Astrocyte (in vitro differentiated cells and primary cell): Measurements from ENCODE around the gene ACTRT2. TPM values are rescaled to one million over a fixed set of nuclear protein-coding genes. Genes with fewer than 3 reads are reported as not detected.

Experiments used
- DNase-seq: peaks from one replicate; pipeline ENCODE4 v3.0.0-alpha.2; 2010; ENCODE audit warnings: low read depth
- FAIRE-seq: peaks from 2 replicates; lab custom pipeline; 2011; peaks lifted over from hg19 to GRCh38; lab: Jason Lieb, UNC
- H2AFZ ChIP-seq: 2 replicates; pipeline ENCODE4 v1.6.0; 2012; ENCODE audit warnings: low read depth, low read length, inconsistent platforms
- H3K27ac ChIP-seq: 2 replicates; pipeline ENCODE4 v1.5.1; 2011; ENCODE audit warnings: low read depth, low read length, inconsistent platforms
- H3K27me3 ChIP-seq: 2 replicates; pipeline ENCODE4 v1.6.0; 2011; ENCODE audit warnings: low read length, inconsistent platforms; ENCODE audit not compliant: insufficient read depth
- H3K36me3 ChIP-seq: 2 replicates; pipeline ENCODE4 v1.5.1; 2011; ENCODE audit warnings: low read length, inconsistent platforms; ENCODE audit not compliant: insufficient read depth
- H3K4me1 ChIP-seq: 2 replicates; pipeline ENCODE4 v1.5.1; 2011; ENCODE audit warnings: low read length, inconsistent platforms; ENCODE audit not compliant: insufficient read depth
- H3K4me2 ChIP-seq: 2 replicates; pipeline ENCODE4 v1.6.0; 2012; ENCODE audit warnings: low read length, inconsistent platforms
- H3K4me3 ChIP-seq: 2 replicates; pipeline ENCODE4 v1.5.1; 2011; ENCODE audit warnings: low read depth, mild to moderate bottlenecking, low read length, inconsistent platforms; ENCODE audit not compliant: insufficient read depth
- H3K79me2 ChIP-seq: 2 replicates; pipeline ENCODE4 v1.6.0; 2012; ENCODE audit warnings: mild to moderate bottlenecking, low read length, inconsistent platforms; ENCODE audit not compliant: insufficient read depth
- H3K9ac ChIP-seq: 2 replicates; pipeline ENCODE4 v1.6.0; 2012; ENCODE audit warnings: mild to moderate bottlenecking, low read length, inconsistent platforms
- H3K9me3 ChIP-seq: 2 replicates; pipeline ENCODE4 v1.5.1; 2012; ENCODE audit warnings: low read depth, mild to moderate bottlenecking, low read length, inconsistent platforms; ENCODE audit not compliant: insufficient read depth
- H4K20me1 ChIP-seq: 2 replicates; pipeline ENCODE4 v1.6.0; 2012; ENCODE audit warnings: low read length, inconsistent platforms; ENCODE audit not compliant: insufficient read depth
- H3K27ac Mint-ChIP-seq: one replicate; pipeline ENCODE4 v1.8.0; 2021; ENCODE audit warnings: mild to moderate bottlenecking, mixed read lengths; ENCODE audit not compliant: unreplicated experiment
- H3K27me3 Mint-ChIP-seq: one replicate; pipeline ENCODE4 v1.8.0; 2021; ENCODE audit warnings: low read depth, mixed read lengths; ENCODE audit not compliant: unreplicated experiment
- H3K36me3 Mint-ChIP-seq: one replicate; pipeline ENCODE4 v1.8.0; 2021; ENCODE audit warnings: low read depth, mixed read lengths; ENCODE audit not compliant: unreplicated experiment
- H3K4me1 Mint-ChIP-seq: one replicate; pipeline ENCODE4 v1.8.0; 2021; ENCODE audit warnings: low read depth, mixed read lengths; ENCODE audit not compliant: unreplicated experiment
- H3K4me3 Mint-ChIP-seq: one replicate; pipeline ENCODE4 v1.8.0; 2021; ENCODE audit warnings: mild to moderate bottlenecking, moderate library complexity, mixed read lengths; ENCODE audit not compliant: unreplicated experiment
- H3K9me3 Mint-ChIP-seq: one replicate; pipeline ENCODE4 v1.8.0; 2021; ENCODE audit warnings: mild to moderate bottlenecking, mixed read lengths; ENCODE audit not compliant: unreplicated experiment
- EZH2 ChIP-seq: IDR thresholded peaks from 2 replicates; pipeline ENCODE4 v1.6.1; 2012; ENCODE audit warnings: mild to moderate bottlenecking, low read length, inconsistent platforms; ENCODE audit not compliant: insufficient read depth
- total RNA-seq: library from RNA; stranded (reverse); gene quantifications from 2 replicates; pipeline ENCODE4 v1.2.1, GENCODE V29; 2021
- TF ChIP-seq, protein P1 (sequence below): IDR thresholded peaks from 2 replicates; pipeline ENCODE4 v1.5.1; 2011; ENCODE audit warnings: low read depth, mild to moderate bottlenecking, inconsistent platforms, low read length, moderate library complexity; ENCODE audit not compliant: insufficient read depth

ACTRT2 gene
- total RNA-seq, 1 donor from 2014 or later = not detected

DNA sequence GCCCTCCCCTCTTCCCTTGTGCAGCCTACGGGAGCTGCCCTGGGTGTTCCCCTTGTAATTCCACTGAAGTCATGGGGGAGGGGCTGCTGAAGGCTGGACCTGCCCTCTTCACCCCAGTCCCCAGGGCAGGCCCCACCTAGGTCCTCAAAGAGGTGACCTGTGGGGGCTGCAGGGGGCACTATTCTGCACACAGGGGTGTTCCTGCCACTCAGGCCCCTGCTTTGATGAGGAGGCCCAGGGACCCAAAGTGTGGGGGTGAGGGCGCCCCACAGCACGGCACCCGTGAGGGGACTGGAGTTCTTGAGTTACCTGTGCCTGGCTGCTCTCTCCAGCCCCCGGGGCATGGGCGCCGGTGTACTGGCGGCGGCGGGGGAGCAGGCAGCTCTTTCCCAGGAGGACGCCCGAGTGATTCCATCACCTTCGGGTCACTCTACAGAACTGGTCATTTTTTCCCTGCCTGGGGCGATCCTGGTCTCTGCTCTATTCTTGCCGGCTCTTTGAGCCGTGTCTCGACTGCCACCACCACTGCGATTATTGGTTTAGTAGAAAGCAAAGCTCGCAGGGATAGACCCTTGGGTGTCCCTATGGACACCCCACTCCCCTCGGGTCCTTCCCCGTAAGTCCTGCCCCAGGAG is 40.8 kb downstream of the ACTRT2 start:
- Mint-ChIP-seq H3K36me3 (no peaks in the 10 kb centered on the region), H3K4me3 (no peak overlapping the region), H3K27me3 (peaks cover 69% of the 10 kb centered on the region), H3K9me3 (no peaks in the 10 kb centered on the region), H3K4me1 (no peaks in the 10 kb centered on the region), H3K27ac (no peak overlapping the region)
- no peak for FAIRE-seq
- Histone ChIP-seq H3K27ac (no peak overlapping the region), H3K9me3 (no peaks in the 10 kb centered on the region), H3K4me3 (no peak overlapping the region), H3K9ac (no peak overlapping the region), H3K27me3 (peaks cover 27% of the 10 kb centered on the region), H3K4me1 (peaks cover 5% of the 10 kb centered on the region), H3K79me2 (peaks cover 7% of the 10 kb centered on the region), H4K20me1 (peaks cover 26% of the 10 kb centered on the region), H3K4me2 (no peak overlapping the region), H3K36me3 (no peaks in the 10 kb centered on the region), H2AFZ (no peak overlapping the region)
- TF ChIP-seq, protein P1, sequence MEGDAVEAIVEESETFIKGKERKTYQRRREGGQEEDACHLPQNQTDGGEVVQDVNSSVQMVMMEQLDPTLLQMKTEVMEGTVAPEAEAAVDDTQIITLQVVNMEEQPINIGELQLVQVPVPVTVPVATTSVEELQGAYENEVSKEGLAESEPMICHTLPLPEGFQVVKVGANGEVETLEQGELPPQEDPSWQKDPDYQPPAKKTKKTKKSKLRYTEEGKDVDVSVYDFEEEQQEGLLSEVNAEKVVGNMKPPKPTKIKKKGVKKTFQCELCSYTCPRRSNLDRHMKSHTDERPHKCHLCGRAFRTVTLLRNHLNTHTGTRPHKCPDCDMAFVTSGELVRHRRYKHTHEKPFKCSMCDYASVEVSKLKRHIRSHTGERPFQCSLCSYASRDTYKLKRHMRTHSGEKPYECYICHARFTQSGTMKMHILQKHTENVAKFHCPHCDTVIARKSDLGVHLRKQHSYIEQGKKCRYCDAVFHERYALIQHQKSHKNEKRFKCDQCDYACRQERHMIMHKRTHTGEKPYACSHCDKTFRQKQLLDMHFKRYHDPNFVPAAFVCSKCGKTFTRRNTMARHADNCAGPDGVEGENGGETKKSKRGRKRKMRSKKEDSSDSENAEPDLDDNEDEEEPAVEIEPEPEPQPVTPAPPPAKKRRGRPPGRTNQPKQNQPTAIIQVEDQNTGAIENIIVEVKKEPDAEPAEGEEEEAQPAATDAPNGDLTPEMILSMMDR = no peak
- TF ChIP-seq EZH2 = no peak
- DNase-seq = no peak

DNA sequence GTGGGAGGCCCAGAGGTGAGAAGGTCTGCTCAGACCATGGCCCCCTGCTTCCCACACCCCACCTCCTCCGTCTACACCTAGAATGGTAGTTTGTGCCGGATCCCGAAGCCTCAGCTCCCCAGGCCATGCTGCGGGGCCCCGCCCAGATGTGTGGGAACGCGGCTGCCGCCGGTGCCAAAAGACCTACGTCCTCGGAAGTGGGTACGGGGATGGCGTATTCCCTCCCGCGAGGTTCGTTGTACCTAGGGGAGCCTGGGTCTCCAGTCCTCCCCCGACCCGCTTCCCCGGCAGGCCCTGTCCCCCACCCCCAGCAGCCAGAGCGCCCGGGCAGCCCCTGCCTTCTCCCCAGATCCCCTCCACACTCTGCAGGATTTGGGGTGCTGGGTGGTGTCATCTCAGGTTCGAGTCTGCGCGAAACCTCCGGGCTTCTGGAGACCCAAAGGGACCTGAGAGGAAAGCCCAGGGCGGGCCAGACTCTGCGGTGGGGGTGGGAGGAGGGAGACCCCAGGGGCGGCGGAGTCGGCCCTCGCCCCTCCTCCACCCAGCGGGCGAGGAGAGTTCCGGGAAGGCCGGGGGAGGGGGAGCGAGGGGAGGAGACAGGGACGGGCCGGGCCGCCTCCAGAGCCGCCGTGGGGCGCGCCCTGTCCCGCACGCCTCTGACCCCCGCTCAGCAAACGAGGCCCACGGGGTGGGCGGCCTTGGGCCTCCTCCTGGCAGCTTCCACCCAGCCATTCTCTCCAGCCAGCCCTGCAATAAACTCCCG is 41.5 kb downstream of the ACTRT2 start:
- Histone ChIP-seq H3K36me3 (no peaks in the 10 kb centered on the region), H4K20me1 (peaks cover 26% of the 10 kb centered on the region), H3K9me3 (no peaks in the 10 kb centered on the region), H3K27me3 (peaks cover 24% of the 10 kb centered on the region), H2AFZ (no peak overlapping the region), H3K9ac (no peak overlapping the region), H3K27ac (no peak overlapping the region), H3K4me3 (no peak overlapping the region), H3K4me2 (no peak overlapping the region), H3K79me2 (peaks cover 10% of the 10 kb centered on the region), H3K4me1 (peaks cover 5% of the 10 kb centered on the region)
- Mint-ChIP-seq H3K27ac (no peak overlapping the region), H3K36me3 (no peaks in the 10 kb centered on the region), H3K9me3 (no peaks in the 10 kb centered on the region), H3K4me3 (no peak overlapping the region), H3K27me3 (peaks cover 64% of the 10 kb centered on the region), H3K4me1 (no peaks in the 10 kb centered on the region)
- FAIRE-seq (no peak), DNase-seq (no peak)
- TF ChIP-seq EZH2 = no peak
- TF ChIP-seq, protein P1 = no peak
